ENCODE results near the gene ELOF1. TPM values are rescaled to one million over a fixed set of nuclear protein-coding genes. Genes with fewer than 3 reads are reported as not detected.

Gene ELOF1
- total and polyA plus RNA-seq, 2 of the 13 experiments (the other 11 are each of a cell fraction or from before 2014, with no cell fraction given): 14.5 to 43.2 TPM

GRCh38 chr19:11596156-11596555 lies 37.1 kb upstream of the ELOF1 start (continued):
- no peak for TF ChIP-seq RNF219 (CRISPR knock-in tag; IDR thresholded peaks at IDR 0.05)
- TF ChIP-seq ZNF552 (CRISPR knock-in tag; IDR thresholded peaks at IDR 0.05; ENCODE audit: borderline replicate concordance): no peak
- TF ChIP-seq NFATC3 (CRISPR knock-in tag; IDR thresholded peaks at IDR 0.05): no peak
- no peak for TF ChIP-seq PHF21A (CRISPR knock-in tag; IDR thresholded peaks at IDR 0.05)
- TF ChIP-seq FIP1L1 (IDR thresholded peaks at IDR 0.05; ENCODE audit: borderline replicate concordance, insufficient read depth, low read depth, low read length): no peak

GRCh38 chr19:11594084-11594483 lies 35.1 kb upstream of the ELOF1 start:
- in situ Hi-C loops (cut with HindIII; ENCODE audit: extremely low pct_ligation_motif_present, low pct_unique_long_range_greater_than_20kb): no loop called here

More at GRCh38 chr19:11594084-11594483, 35.1 kb upstream of the ELOF1 start:
- Histone ChIP-seq H3K27me3 (ENCODE audit: control insufficient read depth in 1 of 2, insufficient read depth in 2 of 2, low read length in 2 of 2) (no peaks in the 10 kb centered on the region), H3K9ac (ENCODE audit: insufficient read depth, low read depth, low read length) (no peak overlapping the region), H4K20me1 (ENCODE audit: insufficient read depth, low read length) (no peaks in the 10 kb centered on the region), H3K36me3 (replicated peaks in 1 of 2; ENCODE audit: control insufficient read depth in 1 of 2, insufficient read depth in 2 of 2, low read length in 2 of 2) (no peaks in the 10 kb centered on the region), H3K27ac (ENCODE audit: extremely low read length, insufficient read depth, low read length) (no peak overlapping the region), H2AFZ (ENCODE audit: low read length) (no peak overlapping the region), H3K4me3 (replicated peaks in 1 of 3; ENCODE audit: insufficient read depth in 1 of 3, low read depth in 2 of 3, low read length in 3 of 3) (no peak overlapping the region), H3K4me2 (ENCODE audit: low read depth, low read length) (no peak overlapping the region), H3K4me1 (ENCODE audit: insufficient read depth, low read length) (peaks cover 26% of the 10 kb centered on the region), H3K9me3 (ENCODE audit: low read length) (no peaks in the 10 kb centered on the region), H3K79me2 (ENCODE audit: insufficient read depth, low read length) (peaks cover 15% of the 10 kb centered on the region)
- TF ChIP-seq ZNF580 (CRISPR knock-in tag; IDR thresholded peaks at IDR 0.05; ENCODE audit: borderline replicate concordance, low read depth) (no peak), REXO4 (CRISPR knock-in tag; IDR thresholded peaks at IDR 0.05; ENCODE audit: borderline replicate concordance) (no peak), MAFF (IDR thresholded peaks at IDR 0.05; ENCODE audit: low read depth, low read length) (peak; percentile 82), NR1H2 (CRISPR knock-in tag; IDR thresholded peaks at IDR 0.05; ENCODE audit: borderline replicate concordance, low read depth) (no peak), ZSCAN22 (CRISPR knock-in tag; IDR thresholded peaks at IDR 0.05) (no peak), TRAFD1 (CRISPR knock-in tag; IDR thresholded peaks at IDR 0.05; ENCODE audit: borderline replicate concordance) (no peak), MAFK (conservative IDR thresholded peaks at IDR 0.05 in 1 of 2, IDR thresholded peaks at IDR 0.05 in 1 of 2; ENCODE audit: low read length in 2 of 2) (peak; percentile 82 to 87), DMAP1 (CRISPR knock-in tag; IDR thresholded peaks at IDR 0.05) (no peak)
- no peak for DNase-seq (ENCODE audit: low spot score)
- BruUV-seq (replicated peaks): no TSS peak
- FAIRE-seq: no peak
- WGBS (ENCODE audit: low lambda C conversion rate): 58% methylated on average over 4 of the region's 4 CpGs
- POLR2A ChIA-PET: no interaction called here
- ATAC-seq: no peak
- CTCF ChIA-PET (ENCODE audit: low intra/inter-chr PET ratio, low total read pairs): no interaction called here
- intact Hi-C loops (cut with micrococcal nuclease; ENCODE audit: unreplicated experiment): no loop called here
